Left colon (tissue), 2 donors: Measurements from ENCODE around the gene NEK7. TPM values are rescaled to one million over a fixed set of nuclear protein-coding genes. Genes with fewer than 3 reads are reported as not detected.

Experiments
- ATAC-seq: fragments of 200-7000 bp; cut with Tn5 transposase; one replicate; pipeline ENCODE4 v1.9.1; 2020; ENCODE audit warnings: mild to moderate bottlenecking, moderate library complexity
- DNase-seq, 2 donors: peaks; one replicate each; pipeline ENCODE4 v3.0.0-alpha.2; 2020
- intact Hi-C, 2 donors: fragments of 100-400 bp; cut with DNase I in 1 of 2; cut with micrococcal nuclease in 1 of 2; formaldehyde crosslinking; loops; one replicate each; pipeline versions ENCODE4 v1.11.2 to v1.14.0; 2022; cut with DNase I, micrococcal nuclease
- total RNA-seq, 2 donors: library from RNA; stranded (reverse); fragmentation: NEBNext Ultra II Directional; extraction: Animal tissue kit (Norgen Biotek cat#: 25700); gene quantifications; one replicate each; pipeline ENCODE4 v1.2.1, GENCODE V29; 2021
- donor health status: DM: no; HTN: no; CAD: no.
- donor health status: DM: yes; HTN: yes; CAD: no.

The NEK7 gene
- total RNA-seq, 2 donors from 2014 or later = 44.0 to 61.3 TPM

- intact Hi-C loops = loop anchor here in 1 of 2 donors (5.0 kb wide), 1 partner anchor 272 kb away; no protein-coding TSS in a partner anchor
- no peak for DNase-seq
- ATAC-seq = peak; percentile 17
Observed at GRCh38 chr1:198359024-198359653, 202.3 kb downstream of the NEK7 start.

- intact Hi-C loops = no loop called here
- ATAC-seq = no peak
- DNase-seq = no peak
Observed at GRCh38 chr1:198360208-198360729, 203.5 kb downstream of the NEK7 start.

- DNase-seq (no peak), ATAC-seq (no peak)
- intact Hi-C loops = no loop called here
Observed at GRCh38 chr1:198361237-198361767, 204.5 kb downstream of the NEK7 start.

GRCh38 chr1:198363625-198364151 lies 206.9 kb downstream of the NEK7 start:
- intact Hi-C loops = no loop called here
- no peak for ATAC-seq

GRCh38 chr1:198364471-198364870 lies 207.7 kb downstream of the NEK7 start:
- no peak for ATAC-seq
- no peak for DNase-seq
- intact Hi-C loops = no loop called here

More at GRCh38 chr1:198363625-198364151, 206.9 kb downstream of the NEK7 start:
- no peak for DNase-seq

GRCh38 chr1:198367296-198367695 lies 210.5 kb downstream of the NEK7 start:
- ATAC-seq (no peak), DNase-seq (no peak)
- intact Hi-C loops = no loop called here

- DNase-seq (no peak), ATAC-seq (no peak)
- intact Hi-C loops = no loop called here
Observed at GRCh38 chr1:198370996-198371395, 214.2 kb downstream of the NEK7 start.

Other genes with a start within 250 kb of the NEK7 start
- under 1 TPM in 1 of 2 donors, not detected in 1; 0.31 TPM for gene LHX9, start 239.6 kb upstream of the NEK7 start, total RNA-seq